Testis (tissue), 2 donors: ENCODE data around the gene EXO1.

Source experiments
- POLR2A ChIP-seq: fragments of 450-650 bp; IDR thresholded peaks from one replicate; pipeline ENCODE4 v1.6.1; 2017; ENCODE audit warnings: antibody characterized with exemption, mild to moderate bottlenecking, moderate library complexity
- TF ChIP-seq, protein P1 (sequence below), 3 experiments: fragments of 450-650 bp in 2 of 3; fragments of 200-600 bp in 1 of 3; sonication (generic) in 1 of 3; IDR thresholded peaks; one replicate each; pipeline ENCODE4 v1.5.1; 2016 to 2019; ENCODE audit warnings: antibody characterized with exemption in 3 of 3, mild to moderate bottlenecking in 2 of 3, moderate library complexity in 1 of 3

- TF ChIP-seq, protein P1, sequence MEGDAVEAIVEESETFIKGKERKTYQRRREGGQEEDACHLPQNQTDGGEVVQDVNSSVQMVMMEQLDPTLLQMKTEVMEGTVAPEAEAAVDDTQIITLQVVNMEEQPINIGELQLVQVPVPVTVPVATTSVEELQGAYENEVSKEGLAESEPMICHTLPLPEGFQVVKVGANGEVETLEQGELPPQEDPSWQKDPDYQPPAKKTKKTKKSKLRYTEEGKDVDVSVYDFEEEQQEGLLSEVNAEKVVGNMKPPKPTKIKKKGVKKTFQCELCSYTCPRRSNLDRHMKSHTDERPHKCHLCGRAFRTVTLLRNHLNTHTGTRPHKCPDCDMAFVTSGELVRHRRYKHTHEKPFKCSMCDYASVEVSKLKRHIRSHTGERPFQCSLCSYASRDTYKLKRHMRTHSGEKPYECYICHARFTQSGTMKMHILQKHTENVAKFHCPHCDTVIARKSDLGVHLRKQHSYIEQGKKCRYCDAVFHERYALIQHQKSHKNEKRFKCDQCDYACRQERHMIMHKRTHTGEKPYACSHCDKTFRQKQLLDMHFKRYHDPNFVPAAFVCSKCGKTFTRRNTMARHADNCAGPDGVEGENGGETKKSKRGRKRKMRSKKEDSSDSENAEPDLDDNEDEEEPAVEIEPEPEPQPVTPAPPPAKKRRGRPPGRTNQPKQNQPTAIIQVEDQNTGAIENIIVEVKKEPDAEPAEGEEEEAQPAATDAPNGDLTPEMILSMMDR (IDR thresholded peaks at IDR 0.05), result no peak
- no peak for TF ChIP-seq POLR2A
These were observed 79.3 kb downstream of the EXO1 start for GRCh38 chr1:241927321-241927720.
